GM23338 (cell line): ENCODE data around the gene GLDC.

ENCODE experiments used
- CREB1 ChIP-seq: fragments of 250-450 bp; sonication (Bioruptor Pico); IDR thresholded peaks from 2 replicates; pipeline ENCODE4 v1.5.0; 2020; ENCODE audit warnings: low read depth, mild to moderate bottlenecking, moderate library complexity
- EZH2 ChIP-seq: fragments of 200-600 bp; sonication (generic); IDR thresholded peaks from one replicate; pipeline ENCODE4 v1.8.0; 2017; ENCODE audit warnings: antibody characterized with exemption, mild to moderate bottlenecking, low read depth; ENCODE audit not compliant: unreplicated experiment
- EZH2phosphoT487 ChIP-seq: fragments of 200-600 bp; sonication (generic); IDR thresholded peaks from one replicate; pipeline ENCODE4 v1.8.1; 2018; ENCODE audit warnings: antibody characterized with exemption; ENCODE audit not compliant: unreplicated experiment
- JUNB ChIP-seq: IDR thresholded peaks from one replicate; pipeline ENCODE4 v1.6.1; 2016; ENCODE audit warnings: antibody characterized with exemption; ENCODE audit not compliant: unreplicated experiment
- NANOG ChIP-seq: IDR thresholded peaks from 2 replicates; pipeline ENCODE4 v1.6.1; 2016; ENCODE audit warnings: antibody characterized with exemption, borderline replicate concordance
- POLR2AphosphoS5 ChIP-seq: IDR thresholded peaks from 2 replicates; pipeline ENCODE4 v1.6.1; 2016; ENCODE audit warnings: antibody characterized with exemption, low read depth
- ZNF114 ChIP-seq: fragments of 250-450 bp; sonication (Bioruptor Pico); IDR thresholded peaks from 2 replicates; pipeline ENCODE4 v1.5.0; 2020; ENCODE audit warnings: mild to moderate bottlenecking, moderate library complexity
- ZNF331 ChIP-seq: fragments of 250-450 bp; sonication (Bioruptor Pico); IDR thresholded peaks from 2 replicates; pipeline ENCODE4 v1.5.0; 2020; ENCODE audit warnings: low read depth, mild to moderate bottlenecking, moderate library complexity
- TF ChIP-seq, protein P1 (sequence below), 2 experiments: fragments of 200-600 bp in 1 of 2; sonication (generic) in 1 of 2; conservative IDR thresholded peaks; 2 replicates each; pipeline versions ENCODE4 v1.5.1 to v1.6.1; 2016 to 2017; ENCODE audit warnings: antibody characterized with exemption in 2 of 2, low read depth in 2 of 2, mild to moderate bottlenecking in 2 of 2, moderate library complexity in 1 of 2
- TF ChIP-seq, protein P2 (sequence below): IDR thresholded peaks from 2 replicates; pipeline ENCODE4 v1.6.1; 2016; ENCODE audit warnings: antibody characterized with exemption
- TF ChIP-seq, protein P3 (sequence below): IDR thresholded peaks from one replicate; pipeline ENCODE4 v1.6.1; 2018; ENCODE audit warnings: antibody characterized with exemption; ENCODE audit not compliant: unreplicated experiment

DNA sequence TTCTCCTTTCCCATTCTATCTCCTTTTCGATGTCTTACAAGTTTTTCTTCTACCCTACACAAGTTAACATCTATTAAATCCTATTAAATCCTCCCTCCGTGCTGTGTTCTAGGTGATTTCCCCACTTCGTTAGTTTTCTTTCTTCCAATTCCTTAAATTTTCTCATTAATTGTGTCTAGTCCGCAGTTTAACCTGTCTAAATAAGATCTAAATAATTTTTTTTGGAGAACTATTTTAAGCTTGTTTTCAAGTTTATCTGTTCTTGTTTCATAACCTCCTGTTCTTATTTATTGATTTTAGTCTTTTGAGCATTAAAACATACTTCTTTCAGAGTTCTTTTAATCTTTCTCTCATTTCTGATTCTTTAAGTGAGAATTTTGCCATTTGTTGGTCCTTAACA is 123.3 kb downstream of the GLDC start:
- TF ChIP-seq, protein P1, sequence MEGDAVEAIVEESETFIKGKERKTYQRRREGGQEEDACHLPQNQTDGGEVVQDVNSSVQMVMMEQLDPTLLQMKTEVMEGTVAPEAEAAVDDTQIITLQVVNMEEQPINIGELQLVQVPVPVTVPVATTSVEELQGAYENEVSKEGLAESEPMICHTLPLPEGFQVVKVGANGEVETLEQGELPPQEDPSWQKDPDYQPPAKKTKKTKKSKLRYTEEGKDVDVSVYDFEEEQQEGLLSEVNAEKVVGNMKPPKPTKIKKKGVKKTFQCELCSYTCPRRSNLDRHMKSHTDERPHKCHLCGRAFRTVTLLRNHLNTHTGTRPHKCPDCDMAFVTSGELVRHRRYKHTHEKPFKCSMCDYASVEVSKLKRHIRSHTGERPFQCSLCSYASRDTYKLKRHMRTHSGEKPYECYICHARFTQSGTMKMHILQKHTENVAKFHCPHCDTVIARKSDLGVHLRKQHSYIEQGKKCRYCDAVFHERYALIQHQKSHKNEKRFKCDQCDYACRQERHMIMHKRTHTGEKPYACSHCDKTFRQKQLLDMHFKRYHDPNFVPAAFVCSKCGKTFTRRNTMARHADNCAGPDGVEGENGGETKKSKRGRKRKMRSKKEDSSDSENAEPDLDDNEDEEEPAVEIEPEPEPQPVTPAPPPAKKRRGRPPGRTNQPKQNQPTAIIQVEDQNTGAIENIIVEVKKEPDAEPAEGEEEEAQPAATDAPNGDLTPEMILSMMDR (conservative IDR thresholded peaks at IDR 0.05; ENCODE audit: low read depth in 2 of 2), result no peak
- TF ChIP-seq EZH2phosphoT487 (no peak), EZH2 (no peak), POLR2AphosphoS5 (no peak), CREB1 (CRISPR knock-in tag) (no peak), ZNF331 (CRISPR knock-in tag) (no peak), ZNF114 (CRISPR knock-in tag) (no peak), JUNB (no peak), NANOG (no peak)
- TF ChIP-seq, protein P2, sequence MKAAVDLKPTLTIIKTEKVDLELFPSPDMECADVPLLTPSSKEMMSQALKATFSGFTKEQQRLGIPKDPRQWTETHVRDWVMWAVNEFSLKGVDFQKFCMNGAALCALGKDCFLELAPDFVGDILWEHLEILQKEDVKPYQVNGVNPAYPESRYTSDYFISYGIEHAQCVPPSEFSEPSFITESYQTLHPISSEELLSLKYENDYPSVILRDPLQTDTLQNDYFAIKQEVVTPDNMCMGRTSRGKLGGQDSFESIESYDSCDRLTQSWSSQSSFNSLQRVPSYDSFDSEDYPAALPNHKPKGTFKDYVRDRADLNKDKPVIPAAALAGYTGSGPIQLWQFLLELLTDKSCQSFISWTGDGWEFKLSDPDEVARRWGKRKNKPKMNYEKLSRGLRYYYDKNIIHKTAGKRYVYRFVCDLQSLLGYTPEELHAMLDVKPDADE, result no peak
- TF ChIP-seq, protein P3, sequence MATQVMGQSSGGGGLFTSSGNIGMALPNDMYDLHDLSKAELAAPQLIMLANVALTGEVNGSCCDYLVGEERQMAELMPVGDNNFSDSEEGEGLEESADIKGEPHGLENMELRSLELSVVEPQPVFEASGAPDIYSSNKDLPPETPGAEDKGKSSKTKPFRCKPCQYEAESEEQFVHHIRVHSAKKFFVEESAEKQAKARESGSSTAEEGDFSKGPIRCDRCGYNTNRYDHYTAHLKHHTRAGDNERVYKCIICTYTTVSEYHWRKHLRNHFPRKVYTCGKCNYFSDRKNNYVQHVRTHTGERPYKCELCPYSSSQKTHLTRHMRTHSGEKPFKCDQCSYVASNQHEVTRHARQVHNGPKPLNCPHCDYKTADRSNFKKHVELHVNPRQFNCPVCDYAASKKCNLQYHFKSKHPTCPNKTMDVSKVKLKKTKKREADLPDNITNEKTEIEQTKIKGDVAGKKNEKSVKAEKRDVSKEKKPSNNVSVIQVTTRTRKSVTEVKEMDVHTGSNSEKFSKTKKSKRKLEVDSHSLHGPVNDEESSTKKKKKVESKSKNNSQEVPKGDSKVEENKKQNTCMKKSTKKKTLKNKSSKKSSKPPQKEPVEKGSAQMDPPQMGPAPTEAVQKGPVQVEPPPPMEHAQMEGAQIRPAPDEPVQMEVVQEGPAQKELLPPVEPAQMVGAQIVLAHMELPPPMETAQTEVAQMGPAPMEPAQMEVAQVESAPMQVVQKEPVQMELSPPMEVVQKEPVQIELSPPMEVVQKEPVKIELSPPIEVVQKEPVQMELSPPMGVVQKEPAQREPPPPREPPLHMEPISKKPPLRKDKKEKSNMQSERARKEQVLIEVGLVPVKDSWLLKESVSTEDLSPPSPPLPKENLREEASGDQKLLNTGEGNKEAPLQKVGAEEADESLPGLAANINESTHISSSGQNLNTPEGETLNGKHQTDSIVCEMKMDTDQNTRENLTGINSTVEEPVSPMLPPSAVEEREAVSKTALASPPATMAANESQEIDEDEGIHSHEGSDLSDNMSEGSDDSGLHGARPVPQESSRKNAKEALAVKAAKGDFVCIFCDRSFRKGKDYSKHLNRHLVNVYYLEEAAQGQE, result no peak
